Endothelial cell of umbilical vein (primary cell): ENCODE measurements around the gene PLEKHH1. TPM values are rescaled to one million over a fixed set of nuclear protein-coding genes. Genes with fewer than 3 reads are reported as not detected.

ENCODE experiments used
- BruUV-seq: library from RNA; stranded (reverse); fragments of 400-500 nt; replicated peaks from 2 replicates; lab custom pipeline; 2021; lab: Mats Ljungman, UMichigan
- CTCF ChIA-PET: fragments of 300-600, 350-600 bp; sonication (Branson Sonifier 250); formaldehyde crosslinking; loops from one replicate; lab custom pipeline; 2021; ENCODE audit warnings: antibody characterized with exemption, inconsistent platforms; lab: Charles Lee
- POLR2A ChIA-PET: fragments of 300-600, 350-600 bp; sonication (Branson Sonifier 250); formaldehyde crosslinking; loops from one replicate; lab custom pipeline; 2021; ENCODE audit warnings: antibody characterized with exemption, inconsistent platforms; lab: Charles Lee
- DNase-seq: peaks from one replicate; pipeline ENCODE4 v3.0.0-alpha.2; 2011; ENCODE audit warnings: low read depth, low spot score
- FAIRE-seq: peaks from 2 replicates; lab custom pipeline; 2011; peaks lifted over from hg19 to GRCh38; lab: Jason Lieb, UNC
- H2AFZ ChIP-seq: 2 replicates; pipeline ENCODE4 v1.6.0; 2012; ENCODE audit warnings: low read depth, low read length, control low read depth, inconsistent platforms
- H3K27ac ChIP-seq: 2 replicates; pipeline ENCODE4 v1.5.1; 2011; ENCODE audit warnings: low read depth, mild to moderate bottlenecking, control low read depth, low read length, moderate library complexity; ENCODE audit not compliant: insufficient read depth
- H3K27me3 ChIP-seq, 2 experiments: 2 replicates each; pipeline versions ENCODE4 v1.6.0 to v1.6.1; 2011; ENCODE audit warnings: low read length in 2 of 2, mixed read lengths in 1 of 2; ENCODE audit not compliant: control insufficient read depth in 2 of 2, insufficient read depth in 2 of 2
- H3K36me3 ChIP-seq, 2 experiments: 2 replicates in 1 of 2; 3 replicates in 1 of 2; pipeline ENCODE4 v1.5.1; 2011; ENCODE audit warnings: low read length in 2 of 2, mild to moderate bottlenecking in 1 of 2, moderate library complexity in 1 of 2; ENCODE audit not compliant: control insufficient read depth in 2 of 2, insufficient read depth in 2 of 2; ENCODE audit errors: extremely low read depth in 1 of 2
- H3K4me1 ChIP-seq: 3 replicates; pipeline ENCODE4 v1.5.1; 2011; ENCODE audit warnings: mild to moderate bottlenecking, low read length; ENCODE audit not compliant: control insufficient read depth, insufficient read depth; ENCODE audit errors: extremely low read depth
- H3K4me2 ChIP-seq: 2 replicates; pipeline ENCODE4 v1.6.1; 2011; ENCODE audit warnings: low read length, control low read depth, mixed read lengths; ENCODE audit not compliant: insufficient read depth
- H3K4me3 ChIP-seq, 3 experiments: fragments of 200-600 bp in 1 of 3; sonication (generic), shearing (Covaris generic) in 1 of 3; replicated peaks in 1 of 3; 2 replicates each; pipeline ENCODE4 v1.5.1; 2011 to 2016; ENCODE audit warnings: control low read depth in 3 of 3, low read length in 3 of 3, mild to moderate bottlenecking in 2 of 3, inconsistent platforms in 1 of 3, low read depth in 1 of 3, moderate library complexity in 1 of 3; ENCODE audit not compliant: insufficient read depth in 1 of 3
- H3K79me2 ChIP-seq: 2 replicates; pipeline ENCODE4 v1.6.0; 2012; ENCODE audit warnings: low read length, inconsistent platforms; ENCODE audit not compliant: control insufficient read depth, insufficient read depth
- H3K9ac ChIP-seq: replicated peaks from 2 replicates; pipeline ENCODE3; 2011; ENCODE audit warnings: low read length, control low read depth; ENCODE audit not compliant: insufficient read depth; ENCODE audit errors: extremely low read depth
- H3K9me1 ChIP-seq: replicated peaks from 3 replicates; pipeline ENCODE4 v1.6.0; 2011; ENCODE audit warnings: mild to moderate bottlenecking, low read length; ENCODE audit not compliant: control insufficient read depth, insufficient read depth; ENCODE audit errors: extremely low read depth
- H3K9me3 ChIP-seq: replicated peaks from 2 replicates; pipeline ENCODE4 v1.5.1; 2012; ENCODE audit warnings: low read length, inconsistent platforms; ENCODE audit not compliant: control insufficient read depth, insufficient read depth
- H4K20me1 ChIP-seq: replicated peaks from 2 replicates; pipeline ENCODE3; 2011; ENCODE audit warnings: mild to moderate bottlenecking, low read length; ENCODE audit not compliant: control insufficient read depth, insufficient read depth; ENCODE audit errors: extremely low read depth
- EZH2 ChIP-seq: IDR thresholded peaks from 2 replicates; pipeline ENCODE4 v1.6.1; 2012; ENCODE audit warnings: borderline replicate concordance, low read depth, mild to moderate bottlenecking, moderate library complexity, low read length, inconsistent platforms; ENCODE audit not compliant: severe bottlenecking
- FOS ChIP-seq: IDR thresholded peaks from 2 replicates; pipeline ENCODE4 v1.6.1; 2011; ENCODE audit warnings: mild to moderate bottlenecking, low read length, moderate library complexity, borderline replicate concordance; ENCODE audit not compliant: insufficient read depth
- GATA2 ChIP-seq: IDR thresholded peaks from 2 replicates; pipeline ENCODE4 v1.7.0; 2011; ENCODE audit warnings: low read depth, mild to moderate bottlenecking, moderate library complexity, mixed read lengths, low read length; ENCODE audit not compliant: insufficient read length, insufficient read depth
- JUN ChIP-seq: IDR thresholded peaks from 2 replicates; pipeline ENCODE4 v1.6.1; 2011; ENCODE audit warnings: borderline replicate concordance, low read depth; ENCODE audit not compliant: insufficient read length, insufficient read depth
- MAX ChIP-seq: IDR thresholded peaks from 2 replicates; pipeline ENCODE4 v1.6.1; 2011; ENCODE audit not compliant: insufficient read depth, insufficient read length
- MYC ChIP-seq: IDR thresholded peaks from one replicate; pipeline ENCODE4 v1.6.1; 2011; ENCODE audit warnings: mild to moderate bottlenecking, low read depth, low read length
- POLR2A ChIP-seq: IDR thresholded peaks from 2 replicates; pipeline ENCODE4 v1.6.1; 2012; ENCODE audit warnings: low read depth, mild to moderate bottlenecking, control low read depth, low read length
- POLR2AphosphoS5 ChIP-seq: IDR thresholded peaks from 2 replicates; pipeline ENCODE4 v1.6.1; 2012; ENCODE audit warnings: low read depth, mild to moderate bottlenecking, control low read depth, low read length, moderate library complexity; ENCODE audit not compliant: insufficient read depth
- dilution Hi-C: fragments of 300-500 bp; cut with MboI; formaldehyde crosslinking; loops from one replicate; pipeline ENCODE4 v1.15.0; 2019; ENCODE audit warnings: low sequenced_read_pairs; ENCODE audit not compliant: extremely low pct_ligation_motif_present
- intact Hi-C: fragments of 100-400 bp; cut with micrococcal nuclease; formaldehyde crosslinking; loops from one replicate; pipeline ENCODE4 v1.10.0; 2022
- polyA plus RNA-seq, 4 experiments: library from polyadenylated mRNA; depleted of rRNA in 3 of 4; stranded (reverse) in 3 of 4; unstranded in 1 of 4; fragments of >200 nt; gene quantifications; 2 replicates each; pipeline versions ENCODE4 v1.2.1 to v1.2.3, GENCODE V29; 2011 to 2012; ENCODE audit warnings: missing spikeins in 1 of 4
- total RNA-seq: library from RNA; stranded (reverse); gene quantifications from 2 replicates; pipeline ENCODE4 v1.2.3, GENCODE V29; 2021
- TF ChIP-seq, protein P1 (sequence below), 2 donors: IDR thresholded peaks; 1 replicate in 1 of 2; 2 replicates in 1 of 2; pipeline ENCODE4 v1.5.1; 2011; ENCODE audit warnings: low read length in 2 of 2, mild to moderate bottlenecking in 2 of 2, moderate library complexity in 2 of 2, control low read depth in 1 of 2, inconsistent platforms in 1 of 2, low read depth in 1 of 2; ENCODE audit not compliant: insufficient read depth in 1 of 2; ENCODE audit errors: extremely low read depth in 1 of 2

PLEKHH1 gene
- total and polyA plus RNA-seq, 2 donors (not counting 3 experiments of a cell fraction or from before 2014, with no cell fraction given) = 0.17 to 0.71 TPM

- ChIA-PET CTCF (no interaction called here), POLR2A (no interaction called here)
- DNase-seq (no peak), FAIRE-seq (no peak)
- dilution Hi-C loops = no loop called here
- H3K4me3 ChIP-seq = no peak overlapping the region
- H3K9me3 ChIP-seq = peaks cover 3% of the 10 kb centered on the region
- no peak overlapping the region for H3K4me2 ChIP-seq
- no peaks in the 10 kb centered on the region for H3K36me3 ChIP-seq
- H3K9me1 ChIP-seq = no peaks in the 10 kb centered on the region
- BruUV-seq = no TSS peak
- no peak overlapping the region for H3K9ac ChIP-seq
- intact Hi-C loops = loop anchor here (1.0 kb wide), 1 partner anchor 30 kb away; no protein-coding TSS in a partner anchor
- TF ChIP-seq FOS = no peak
- TF ChIP-seq MAX = no peak
- no peak for TF ChIP-seq JUN
- H4K20me1 ChIP-seq = no peaks in the 10 kb centered on the region
- no peaks in the 10 kb centered on the region for H3K4me1 ChIP-seq
- H2AFZ ChIP-seq = no peak overlapping the region
- no peaks in the 10 kb centered on the region for H3K27me3 ChIP-seq
- H3K27ac ChIP-seq = no peak overlapping the region
- H3K79me2 ChIP-seq = no peaks in the 10 kb centered on the region
Observed at GRCh38 chr14:67497716-67498115, 35.4 kb upstream of the PLEKHH1 start.

GRCh38 chr14:67500981-67501380 is 32.1 kb upstream of the PLEKHH1 start:
- dilution Hi-C loops = no loop called here
- CTCF ChIA-PET = interaction anchor here (0.8 to 1.1 kb wide), 3 partner anchors 70 to 203 kb away, joined by 3 read pairs; no protein-coding TSS in a partner anchor
- no TSS peak for BruUV-seq

More at GRCh38 chr14:67500981-67501380, 32.1 kb upstream of the PLEKHH1 start:
- Histone ChIP-seq H4K20me1 (no peaks in the 10 kb centered on the region), H3K4me1 (no peaks in the 10 kb centered on the region), H3K9me3 (no peaks in the 10 kb centered on the region), H2AFZ (no peak overlapping the region), H3K79me2 (no peaks in the 10 kb centered on the region), H3K36me3 (no peaks in the 10 kb centered on the region), H3K4me2 (no peak overlapping the region), H3K9ac (no peak overlapping the region), H3K27me3 (no peaks in the 10 kb centered on the region), H3K9me1 (no peaks in the 10 kb centered on the region), H3K27ac (no peak overlapping the region), H3K4me3 (no peak overlapping the region)
- POLR2A ChIA-PET = no interaction called here
- no peak for TF ChIP-seq JUN
- no peak for TF ChIP-seq EZH2
- no peak for TF ChIP-seq POLR2A
- no peak for TF ChIP-seq MAX
- no peak for TF ChIP-seq GATA2
- TF ChIP-seq, protein P1, sequence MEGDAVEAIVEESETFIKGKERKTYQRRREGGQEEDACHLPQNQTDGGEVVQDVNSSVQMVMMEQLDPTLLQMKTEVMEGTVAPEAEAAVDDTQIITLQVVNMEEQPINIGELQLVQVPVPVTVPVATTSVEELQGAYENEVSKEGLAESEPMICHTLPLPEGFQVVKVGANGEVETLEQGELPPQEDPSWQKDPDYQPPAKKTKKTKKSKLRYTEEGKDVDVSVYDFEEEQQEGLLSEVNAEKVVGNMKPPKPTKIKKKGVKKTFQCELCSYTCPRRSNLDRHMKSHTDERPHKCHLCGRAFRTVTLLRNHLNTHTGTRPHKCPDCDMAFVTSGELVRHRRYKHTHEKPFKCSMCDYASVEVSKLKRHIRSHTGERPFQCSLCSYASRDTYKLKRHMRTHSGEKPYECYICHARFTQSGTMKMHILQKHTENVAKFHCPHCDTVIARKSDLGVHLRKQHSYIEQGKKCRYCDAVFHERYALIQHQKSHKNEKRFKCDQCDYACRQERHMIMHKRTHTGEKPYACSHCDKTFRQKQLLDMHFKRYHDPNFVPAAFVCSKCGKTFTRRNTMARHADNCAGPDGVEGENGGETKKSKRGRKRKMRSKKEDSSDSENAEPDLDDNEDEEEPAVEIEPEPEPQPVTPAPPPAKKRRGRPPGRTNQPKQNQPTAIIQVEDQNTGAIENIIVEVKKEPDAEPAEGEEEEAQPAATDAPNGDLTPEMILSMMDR (IDR thresholded peaks at IDR 0.05; ENCODE audit: extremely low read depth in 1 of 2, insufficient read depth in 1 of 2, low read depth in 1 of 2, low read length in 2 of 2) = no peak
- TF ChIP-seq MYC = no peak
- no peak for TF ChIP-seq POLR2AphosphoS5
- no peak for TF ChIP-seq FOS
- DNase-seq = no peak
- intact Hi-C loops = no loop called here
- FAIRE-seq = no peak
